BJ (cell line): ENCODE results near the gene IFFO2. TPM values are rescaled to one million over a fixed set of nuclear protein-coding genes. Genes with fewer than 3 reads are reported as not detected.

Source experiments
- CTCF ChIA-PET: fragments of 350-600 bp; formaldehyde crosslinking; extraction: SDS; loops from one replicate; lab custom pipeline; 2021; ENCODE audit warnings: antibody characterized with exemption, inconsistent platforms; lab: Yijun Ruan, JAX
- POLR2A ChIA-PET: fragments of 300-600 bp; sonication (Branson Sonifier 250); formaldehyde crosslinking; extraction: SDS; loops from one replicate; lab custom pipeline; 2021; ENCODE audit warnings: antibody characterized with exemption; lab: Charles Lee
- DNase-seq: peaks from one replicate; pipeline ENCODE4 v3.0.0-alpha.2; 2011; ENCODE audit warnings: low read depth
- H3K27me3 ChIP-seq: 2 replicates; pipeline ENCODE4 v1.6.0; 2011; ENCODE audit warnings: low read length; ENCODE audit not compliant: control insufficient read depth, insufficient read depth
- H3K36me3 ChIP-seq: 2 replicates; pipeline ENCODE4 v1.5.1; 2011; ENCODE audit warnings: low read length; ENCODE audit not compliant: control insufficient read depth, insufficient read depth
- H3K4me3 ChIP-seq: 2 replicates; pipeline ENCODE4 v1.5.1; 2011; ENCODE audit warnings: low read depth, mild to moderate bottlenecking, control low read depth, low read length
- CTCF ChIP-seq: IDR thresholded peaks from 2 replicates; pipeline ENCODE4 v1.5.1; 2011; ENCODE audit warnings: low read depth, mild to moderate bottlenecking, control low read depth, inconsistent platforms, low read length, moderate library complexity; ENCODE audit not compliant: insufficient read depth
- polyA plus RNA-seq: library from polyadenylated mRNA; depleted of rRNA; stranded (reverse); fragments of >200 nt; gene quantifications from 2 replicates; pipeline ENCODE4 v1.2.3, GENCODE V29; 2011

Gene IFFO2
- polyA plus RNA-seq, 1 experiment: 15.0 TPM

DNA sequence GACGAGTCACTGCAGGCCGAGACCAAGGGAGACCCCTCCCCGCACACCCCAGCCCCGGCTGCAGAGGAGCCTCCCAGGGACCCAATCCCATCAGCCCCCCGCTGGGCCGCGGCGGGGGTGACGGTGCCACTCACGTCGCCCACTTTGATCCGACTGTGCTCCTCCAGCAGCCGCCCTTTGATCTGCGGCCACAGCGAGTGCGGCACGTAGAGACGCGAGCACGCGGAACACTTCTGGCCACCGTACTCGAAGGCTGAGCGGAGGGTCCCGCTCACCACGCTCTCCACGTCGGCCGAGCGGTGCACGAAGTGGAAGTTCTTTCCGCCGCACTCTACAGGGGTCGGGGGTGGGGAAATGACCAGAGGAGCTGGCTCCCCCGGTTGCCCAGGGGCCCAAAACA, 79.2 kb downstream of the IFFO2 start:
- TF ChIP-seq CTCF: no peak
- Histone ChIP-seq H3K27me3 (no peaks in the 10 kb centered on the region), H3K4me3 (no peak overlapping the region), H3K36me3 (no peaks in the 10 kb centered on the region; the same call in 1 of the 2 replicates)
- ChIA-PET CTCF (interaction anchor here (4.7 to 7.4 kb wide), 2 partner anchors 9 to 280 kb away, joined by 61 to 67 read pairs; no protein-coding TSS in a partner anchor), POLR2A (no interaction called here)
- no peak for DNase-seq

GRCh38 chr1:18876210-18876609, 80.3 kb downstream of the IFFO2 start:
- no peaks in the 10 kb centered on the region for H3K27me3 ChIP-seq
- DNase-seq: no peak
- no peak for TF ChIP-seq CTCF
- H3K36me3 ChIP-seq: no peaks in the 10 kb centered on the region; the same call in 1 of the 2 replicates
- H3K4me3 ChIP-seq: no peak overlapping the region
- ChIA-PET CTCF (interaction anchor here (1.2 to 7.4 kb wide), 10 partner anchors 10 to 292 kb away, joined by 3 to 67 read pairs (median 6); partner anchors contain the start of gene ALDH4A1), POLR2A (no interaction called here)

DNA sequence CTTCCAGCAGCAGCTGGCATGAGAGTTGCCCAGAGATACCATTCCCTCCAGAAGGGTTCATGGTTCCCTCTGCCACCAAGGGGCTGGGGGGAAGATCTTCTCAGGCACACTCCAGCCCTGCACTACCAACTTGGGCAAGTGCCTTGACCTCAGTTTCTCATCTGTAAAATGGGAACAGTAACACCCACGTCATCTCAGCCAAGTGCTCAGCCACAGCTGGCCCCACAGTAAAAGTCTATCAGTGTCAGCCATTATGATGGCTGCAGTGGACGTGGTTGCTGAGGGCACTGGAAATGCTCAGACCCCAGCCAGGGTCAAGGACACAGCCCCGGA, 80.7 kb downstream of the IFFO2 start:
- Histone ChIP-seq H3K27me3 (no peaks in the 10 kb centered on the region), H3K4me3 (no peak overlapping the region), H3K36me3 (no peaks in the 10 kb centered on the region; the same call in 1 of the 2 replicates)
- TF ChIP-seq CTCF: no peak
- DNase-seq: no peak
- ChIA-PET CTCF (interaction anchor here (0.6 to 7.4 kb wide), 17 partner anchors 9 to 320 kb away, joined by 3 to 67 read pairs (median 5); partner anchors contain the start of gene ALDH4A1), POLR2A (no interaction called here)

GRCh38 chr1:18875107-18875795, 81.2 kb downstream of the IFFO2 start:
- Histone ChIP-seq H3K36me3 (no peaks in the 10 kb centered on the region; the same call in 1 of the 2 replicates), H3K4me3 (no peak overlapping the region), H3K27me3 (no peaks in the 10 kb centered on the region)
- TF ChIP-seq CTCF: peak; percentile 90
- CTCF ChIA-PET: interaction anchor here (0.6 to 7.4 kb wide), 17 partner anchors 9 to 319 kb away, joined by 3 to 67 read pairs (median 5); partner anchors contain the start of gene ALDH4A1
- POLR2A ChIA-PET: no interaction called here
- DNase-seq: peak; percentile 21

DNA sequence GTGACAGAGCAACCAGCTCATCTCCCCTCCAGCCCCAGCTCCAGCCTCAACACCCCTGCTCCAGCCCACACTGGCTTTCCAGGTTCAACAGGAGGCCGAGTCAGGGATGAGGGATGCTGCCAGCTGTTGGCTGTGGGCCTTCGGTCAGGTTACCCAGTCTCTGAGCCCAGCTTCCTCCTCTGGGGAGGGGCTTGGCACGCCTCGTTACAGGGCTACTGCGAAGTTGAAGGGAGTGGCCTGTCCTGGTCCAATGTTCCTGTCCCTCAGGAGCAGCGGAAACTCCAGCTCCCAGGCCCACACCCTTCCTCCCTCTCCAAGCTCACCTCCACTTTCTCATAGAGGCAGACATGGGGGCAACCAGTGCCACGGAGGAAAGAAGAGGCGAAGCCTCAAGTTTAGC, 81.9 kb downstream of the IFFO2 start:
- no peak for DNase-seq
- TF ChIP-seq CTCF: no peak
- Histone ChIP-seq H3K27me3 (no peaks in the 10 kb centered on the region), H3K36me3 (no peaks in the 10 kb centered on the region; the same call in 1 of the 2 replicates), H3K4me3 (no peak overlapping the region)
- ChIA-PET POLR2A (no interaction called here), CTCF (interaction anchor here (0.9 to 7.4 kb wide), 13 partner anchors 8 to 277 kb away, joined by 3 to 67 read pairs (median 6); partner anchors contain the start of gene ALDH4A1)
